ENCODE measurements around the gene ATP1B1.
"Not testable (repeated sequence)": the region's sequence is repeated elsewhere in the genome, so short reads cannot be mapped to it uniquely, and the experiment has no call there.

The ATP1B1 gene

GRCh38 chr1:169113613-169114119 is 7.2 kb downstream of the ATP1B1 start:
- no peak for DNase-seq

GRCh38 chr1:169115891-169116585 is 9.5 kb downstream of the ATP1B1 start:
- peak in 19 of 58 donors; percentile 14 to 63 (median 29) for DNase-seq

- no peak for DNase-seq
Measured at GRCh38 chr1:169117014-169117413, 10.5 kb downstream of the ATP1B1 start.

- DNase-seq, result no peak
Measured at GRCh38 chr1:169117599-169117998, 11.1 kb downstream of the ATP1B1 start.

GRCh38 chr1:169118227-169118626 is 11.7 kb downstream of the ATP1B1 start:
- no peak for DNase-seq

GRCh38 chr1:169119405-169119804 is 12.9 kb downstream of the ATP1B1 start:
- no peak for DNase-seq

GRCh38 chr1:169120066-169120465 is 13.6 kb downstream of the ATP1B1 start:
- no peak for DNase-seq

GRCh38 chr1:169121146-169121923 is 14.8 kb downstream of the ATP1B1 start:
- DNase-seq, result no peak

- no peak for DNase-seq
Measured at GRCh38 chr1:169122976-169123375, 16.5 kb downstream of the ATP1B1 start.

- DNase-seq, result no peak
Measured at GRCh38 chr1:169124459-169124858, 18.0 kb downstream of the ATP1B1 start.

- not testable (repeated sequence) for DNase-seq
Measured at GRCh38 chr1:169125597-169125996, 19.1 kb downstream of the ATP1B1 start.

- no peak for DNase-seq
Measured at GRCh38 chr1:169126335-169126734, 19.8 kb downstream of the ATP1B1 start.

- no peak for DNase-seq
Measured at GRCh38 chr1:169127305-169127704, 20.8 kb downstream of the ATP1B1 start.

- DNase-seq, result no peak
Measured at GRCh38 chr1:169128562-169128961, 22.1 kb downstream of the ATP1B1 start.

GRCh38 chr1:169129109-169129784 is 22.8 kb downstream of the ATP1B1 start:
- no peak for DNase-seq

- DNase-seq, result no peak
Measured at GRCh38 chr1:169130683-169131082, 24.2 kb downstream of the ATP1B1 start.

- no peak for DNase-seq
Measured at GRCh38 chr1:169132512-169133227, 26.2 kb downstream of the ATP1B1 start.

GRCh38 chr1:169133228-169133576 is 26.7 kb downstream of the ATP1B1 start:
- no peak for DNase-seq

- no peak for DNase-seq
Measured at GRCh38 chr1:169133801-169134502, 27.5 kb downstream of the ATP1B1 start.

- no peak for DNase-seq
Measured at GRCh38 chr1:169137357-169137756, 30.9 kb downstream of the ATP1B1 start.

Data from anterior cingulate cortex (tissue), 58 donors.